HG03060 (cell line): ENCODE results near the gene CBX5.
"Not testable (repeated sequence)": the region's sequence is repeated elsewhere in the genome, so short reads cannot be mapped to it uniquely, and the experiment has no call there.

Experiments used
- ATAC-seq: cut with Tn5 transposase; IDR thresholded peaks from one replicate; pipeline ENCODE4 v1.9.1; 2021; ENCODE audit warnings: low read depth, moderate number of reproducible peaks; ENCODE audit not compliant: unreplicated experiment

Gene CBX5

GRCh38 chr12:54279632-54280467 is at the start of gene CBX5:
Gene CBX5 (minus strand): TSS chr12:54280122. CDS start chr12:54257650, 22,472 bp downstream.
- ATAC-seq: peak; percentile 77

- no peak for ATAC-seq
Observed at GRCh38 chr12:54328595-54329337, 48.8 kb upstream of the CBX5 start.

- not testable (repeated sequence) for ATAC-seq
Observed at GRCh38 chr12:54325442-54326109, 45.7 kb upstream of the CBX5 start.

- ATAC-seq: peak; percentile 96
Observed at GRCh38 chr12:54324617-54325441, 44.9 kb upstream of the CBX5 start, which contains the start of gene COPZ1. Gene COPZ1 (plus strand): TSS chr12:54325131. CDS start chr12:54325164, 33 bp downstream.

- no peak for ATAC-seq
Observed at GRCh38 chr12:54321363-54321762, 41.4 kb upstream of the CBX5 start.

GRCh38 chr12:54312309-54312708 is 32.4 kb upstream of the CBX5 start:
- ATAC-seq: not testable (repeated sequence)

- no peak for ATAC-seq
Observed at GRCh38 chr12:54311051-54311450, 31.1 kb upstream of the CBX5 start.

- no peak for ATAC-seq
Observed at GRCh38 chr12:54306925-54307741, 27.2 kb upstream of the CBX5 start.

- ATAC-seq: no peak
Observed at GRCh38 chr12:54304187-54304810, 24.4 kb upstream of the CBX5 start.

- no peak for ATAC-seq
Observed at GRCh38 chr12:54303640-54304039, 23.7 kb upstream of the CBX5 start.

GRCh38 chr12:54301428-54302048 is 21.6 kb upstream of the CBX5 start:
- ATAC-seq: no peak

- ATAC-seq: no peak
Observed at GRCh38 chr12:54300732-54301427, 21.0 kb upstream of the CBX5 start, which contains the start of gene NFE2. Gene NFE2 (minus strand): TSS chr12:54301015. CDS start chr12:54295248, 5,767 bp downstream.

- ATAC-seq: no peak
Observed at GRCh38 chr12:54300225-54300731, 20.4 kb upstream of the CBX5 start.

GRCh38 chr12:54299515-54300224 is 19.7 kb upstream of the CBX5 start:
- ATAC-seq: no peak

GRCh38 chr12:54298904-54299303 is 19.0 kb upstream of the CBX5 start:
- ATAC-seq: no peak

- no peak for ATAC-seq
Observed at GRCh38 chr12:54296393-54297099, 16.6 kb upstream of the CBX5 start.
